Fibroblast of skin of right quadriceps (primary cell): Measurements from ENCODE around the gene MSGN1.

Experiments
- DNase-seq: peaks from one replicate; pipeline ENCODE4 v3.0.0-alpha.2; 2013

MSGN1 gene

DNA sequence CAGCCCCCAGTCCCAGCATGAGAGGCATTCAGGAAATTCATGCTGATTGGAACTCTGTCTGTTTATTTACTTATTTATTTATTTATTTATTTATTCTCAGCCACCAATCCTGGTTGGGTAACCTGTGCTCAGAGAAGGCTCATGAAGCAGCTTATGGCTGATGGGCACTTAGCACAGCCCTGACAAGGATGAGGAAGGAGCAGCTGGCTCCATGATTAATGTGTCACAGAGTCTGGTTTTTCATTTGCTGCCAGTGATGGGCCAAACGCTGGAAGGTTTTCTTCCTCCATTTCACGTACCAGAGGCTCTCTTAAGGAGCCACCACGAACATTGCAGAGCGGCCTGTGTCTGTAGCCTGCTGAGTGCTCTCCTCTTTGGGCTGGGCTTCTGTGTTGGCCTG is 33.9 kb downstream of the MSGN1 start:
- no peak for DNase-seq

DNA sequence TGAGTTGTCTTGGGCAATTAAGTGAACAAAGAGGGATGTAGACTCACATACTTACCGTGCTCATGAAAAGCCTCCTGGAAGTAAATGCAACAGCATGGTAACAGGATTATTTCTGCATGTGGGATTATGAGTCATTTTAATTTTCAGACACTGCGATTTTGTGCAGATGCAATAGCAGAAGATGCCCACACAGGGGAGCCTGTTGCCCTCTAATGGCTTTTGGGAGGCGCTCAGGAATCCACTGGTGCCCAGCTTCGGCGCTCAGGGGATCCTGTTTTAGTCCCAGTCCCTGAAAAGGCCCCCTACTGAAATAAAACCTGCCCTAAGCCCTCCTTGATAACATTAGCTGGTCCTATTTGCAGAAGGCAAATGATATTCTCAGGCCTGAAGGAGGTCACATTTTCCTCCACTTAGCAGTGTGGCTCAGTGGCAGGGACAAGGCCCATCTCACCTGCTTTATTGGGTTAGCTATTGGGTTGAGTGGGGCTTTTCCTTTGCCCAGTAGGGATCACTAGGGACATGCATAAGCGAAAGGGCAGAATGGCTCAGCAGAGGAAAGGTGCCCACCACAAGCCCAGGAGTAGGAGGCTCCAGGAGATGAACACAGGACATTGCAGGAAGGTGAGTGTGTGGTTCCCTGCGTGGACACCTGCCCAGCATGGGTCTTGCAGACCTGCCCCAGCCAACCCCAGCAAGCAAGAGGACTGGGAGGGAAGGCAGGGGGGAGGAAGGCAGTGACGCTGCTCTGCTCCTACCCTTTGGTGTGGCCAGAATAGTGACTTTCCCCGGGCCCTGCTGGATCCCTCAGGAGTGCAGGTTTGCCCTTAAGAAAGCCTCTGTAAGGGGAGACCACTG is 35.7 kb downstream of the MSGN1 start:
- DNase-seq: peak; percentile 71

DNA sequence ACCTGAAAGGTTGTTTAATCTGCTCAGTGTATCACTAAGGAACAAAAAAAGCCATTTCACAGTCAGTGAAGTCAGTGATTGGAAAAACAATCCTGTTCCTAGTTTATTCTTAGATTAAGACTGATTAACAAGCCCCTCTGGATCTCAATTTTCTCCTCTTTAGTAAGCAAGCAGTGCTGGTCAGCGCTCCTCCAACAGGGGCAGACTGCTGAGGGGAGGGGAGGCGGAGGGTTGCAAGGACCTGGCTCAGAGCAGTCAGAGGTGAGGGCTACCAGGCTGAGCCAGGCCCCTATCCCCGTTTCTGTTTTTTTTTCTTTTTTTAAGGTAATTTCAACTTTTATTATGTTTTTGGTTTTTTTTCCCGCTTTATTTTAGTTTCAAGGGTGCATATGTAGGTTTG is 37.5 kb downstream of the MSGN1 start:
- DNase-seq: no peak

DNA sequence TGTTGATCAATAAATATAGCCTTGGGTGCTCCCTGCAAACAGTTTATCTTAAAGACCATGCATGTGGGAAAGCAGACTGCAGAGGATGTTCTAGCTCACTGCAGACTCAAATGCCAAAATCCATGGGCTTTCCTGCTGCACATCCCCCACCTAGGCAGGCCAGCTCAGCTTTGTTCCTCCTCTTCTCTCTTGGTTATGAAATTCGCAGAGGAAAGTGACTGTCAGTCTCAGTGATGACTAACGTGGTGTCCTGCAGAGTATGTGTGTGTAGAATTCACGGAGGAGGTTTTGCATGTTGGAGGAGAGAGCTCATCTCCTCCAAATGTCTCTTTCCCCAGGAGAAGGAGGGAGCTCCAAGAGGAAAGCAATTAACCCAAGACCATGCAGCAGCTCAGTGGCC is 40.8 kb downstream of the MSGN1 start:
- peak; percentile 63 for DNase-seq

DNA sequence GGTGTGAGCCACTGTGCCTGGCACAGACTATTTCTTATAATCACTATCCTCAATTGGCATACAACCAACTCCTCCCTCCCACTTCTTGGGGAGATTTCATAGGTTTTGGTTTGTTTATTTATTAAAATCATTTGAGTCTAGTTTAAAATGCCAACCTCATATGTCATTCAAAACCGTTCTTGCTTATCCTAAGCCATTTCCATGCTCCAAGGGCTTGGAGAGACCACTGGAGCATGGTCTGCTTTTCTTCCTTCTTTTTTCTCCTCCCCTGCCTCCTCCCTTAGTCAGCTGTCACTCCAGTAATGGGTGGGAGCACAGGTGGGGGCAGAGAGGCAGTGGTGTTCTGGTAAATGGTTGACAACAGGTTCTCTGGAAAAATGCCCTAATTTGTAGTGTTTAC is 41.8 kb downstream of the MSGN1 start:
- no peak for DNase-seq

DNA sequence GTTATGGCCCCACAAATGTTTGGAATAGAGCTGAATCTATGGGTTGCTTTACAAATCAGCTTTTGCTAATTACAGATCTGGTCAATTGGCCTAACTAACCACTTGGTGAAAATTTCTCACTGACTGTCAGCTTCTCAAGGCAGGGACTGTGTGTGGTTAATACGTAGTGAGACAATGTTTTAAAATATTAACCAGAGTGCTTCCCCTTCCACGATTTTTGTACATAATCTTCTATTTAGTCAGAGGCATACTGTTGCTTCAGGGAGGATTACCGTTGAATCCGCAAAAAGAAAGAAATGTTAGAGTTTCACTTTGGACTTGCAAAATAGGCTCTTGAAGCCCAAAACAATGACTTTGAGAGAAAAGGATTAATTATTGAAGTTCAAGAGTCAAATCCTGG is 47.3 kb downstream of the MSGN1 start:
- no peak for DNase-seq

DNA sequence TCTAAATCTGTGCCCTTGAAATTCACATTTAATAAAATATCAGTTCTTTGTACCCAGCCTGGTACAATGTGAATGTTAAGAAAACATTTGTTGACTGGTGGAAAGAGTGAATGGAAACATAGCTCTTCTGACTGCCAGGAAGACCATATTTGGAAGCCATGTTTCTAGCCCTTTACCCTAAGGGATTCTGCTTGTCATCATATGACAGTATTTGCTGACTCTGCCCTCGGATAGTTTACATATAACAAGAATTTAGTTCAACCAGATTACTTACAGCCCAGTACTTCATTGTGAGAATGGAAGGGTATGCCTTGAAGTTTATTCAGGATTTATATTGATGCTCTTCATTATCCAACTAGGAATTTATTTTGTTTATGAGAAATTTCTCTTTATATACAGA is 48.4 kb downstream of the MSGN1 start:
- DNase-seq: no peak

DNA sequence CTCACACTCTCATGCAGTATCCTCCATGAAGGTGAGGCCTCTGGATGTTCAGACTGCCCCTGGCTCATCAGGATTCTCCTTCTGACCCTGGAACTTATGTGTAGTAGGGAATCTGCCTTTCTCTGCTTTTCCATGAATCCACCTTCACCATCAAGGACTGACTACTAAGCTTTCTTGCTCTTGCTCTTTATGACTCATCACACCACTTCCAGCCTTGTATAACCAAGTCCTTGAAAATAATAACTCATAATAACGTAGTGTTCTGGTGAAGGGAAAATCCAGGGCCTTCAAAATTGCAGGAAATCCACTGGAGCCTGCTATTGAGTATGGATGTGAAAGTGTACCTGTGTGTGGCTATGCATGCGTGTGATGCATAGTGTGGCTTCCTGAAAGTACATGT is 50.9 kb downstream of the MSGN1 start:
- DNase-seq: no peak
